A673 (cell line): Measurements from ENCODE around the gene KRT76. TPM values are rescaled to one million over a fixed set of nuclear protein-coding genes. Genes with fewer than 3 reads are reported as not detected.

Experiments used
- BruUV-seq: library from RNA; stranded (reverse); fragments of 400-500 nt; replicated peaks from 2 replicates; lab custom pipeline; 2021; lab: Mats Ljungman, UMichigan
- CTCF ChIA-PET: fragments of 300-600 bp; sonication (Branson Sonifier 250); formaldehyde crosslinking; loops from one replicate; lab custom pipeline; 2022; ENCODE audit warnings: antibody characterized with exemption; lab: Charles Lee
- POLR2A ChIA-PET: fragments of 300-600 bp; sonication (Branson Sonifier 250); formaldehyde crosslinking; loops from one replicate; lab custom pipeline; 2022; ENCODE audit warnings: antibody characterized with exemption; ENCODE audit not compliant: low non-redundant PET; lab: Charles Lee
- DNase-seq: peaks from one replicate; pipeline ENCODE4 v3.0.0-alpha.2; 2015; ENCODE audit warnings: low spot score
- H3K27ac ChIP-seq: fragments of 200-600 bp; sonication (generic); 2 replicates; pipeline ENCODE4 v1.5.1; 2016; ENCODE audit warnings: mixed run types, low read depth, mild to moderate bottlenecking, mixed read lengths, antibody characterized with exemption, low read length; ENCODE audit not compliant: poor library complexity, severe bottlenecking
- H3K27me3 ChIP-seq: fragments of 200-600 bp; sonication (generic); replicated peaks from 2 replicates; pipeline ENCODE4 v1.6.1; 2017; ENCODE audit warnings: mixed run types, low read depth, mild to moderate bottlenecking, mixed read lengths, antibody characterized with exemption, low read length; ENCODE audit not compliant: insufficient read depth, poor library complexity
- H3K36me3 ChIP-seq: fragments of 200-600 bp; sonication (generic); 2 replicates; pipeline ENCODE4 v1.6.1; 2016; ENCODE audit warnings: mixed run types, mild to moderate bottlenecking, mixed read lengths, antibody characterized with exemption, low read length; ENCODE audit not compliant: insufficient read depth, poor library complexity, severe bottlenecking
- H3K4me1 ChIP-seq: fragments of 200-600 bp; sonication (generic); 2 replicates; pipeline ENCODE4 v1.6.1; 2017; ENCODE audit warnings: mixed run types, mild to moderate bottlenecking, mixed read lengths, antibody characterized with exemption, low read length; ENCODE audit not compliant: insufficient read depth, poor library complexity, severe bottlenecking
- H3K4me3 ChIP-seq: fragments of 200-600 bp; sonication (generic); 2 replicates; pipeline ENCODE4 v1.5.1; 2016; ENCODE audit warnings: low read depth, mixed run types, mild to moderate bottlenecking, mixed read lengths, low read length; ENCODE audit not compliant: poor library complexity, severe bottlenecking
- H3K9me3 ChIP-seq: fragments of 200-600 bp; sonication (generic); 2 replicates; pipeline ENCODE4 v1.6.1; 2016; ENCODE audit warnings: mixed run types, low read depth, mild to moderate bottlenecking, mixed read lengths, antibody characterized with exemption, low read length; ENCODE audit not compliant: poor library complexity, severe bottlenecking
- EZH2 ChIP-seq: fragments of 200-600 bp; sonication (generic); IDR thresholded peaks from 2 replicates; pipeline ENCODE4 v1.6.1; 2017; ENCODE audit warnings: borderline replicate concordance, low read depth, mild to moderate bottlenecking, mixed read lengths, antibody characterized with exemption, low read length; ENCODE audit not compliant: poor library complexity, severe bottlenecking
- intact Hi-C: fragments of 100-400 bp; cut with micrococcal nuclease; formaldehyde crosslinking; loops from one replicate; pipeline ENCODE4 v1.10.0; 2022; ENCODE audit not compliant: unreplicated experiment
- total RNA-seq: library from RNA; stranded (reverse); gene quantifications from 2 replicates; pipeline ENCODE4 v1.2.3, GENCODE V29; 2021
- TF ChIP-seq, protein P1 (sequence below): fragments of 300-800, 200-600 bp; sonication (generic); conservative IDR thresholded peaks from 2 replicates; pipeline ENCODE4 v1.5.1; 2017; ENCODE audit warnings: low read depth, mild to moderate bottlenecking, antibody characterized with exemption, low read length, moderate library complexity, mixed read lengths

Gene KRT76
- total RNA-seq, 1 experiment from 2014 or later = not detected

DNA sequence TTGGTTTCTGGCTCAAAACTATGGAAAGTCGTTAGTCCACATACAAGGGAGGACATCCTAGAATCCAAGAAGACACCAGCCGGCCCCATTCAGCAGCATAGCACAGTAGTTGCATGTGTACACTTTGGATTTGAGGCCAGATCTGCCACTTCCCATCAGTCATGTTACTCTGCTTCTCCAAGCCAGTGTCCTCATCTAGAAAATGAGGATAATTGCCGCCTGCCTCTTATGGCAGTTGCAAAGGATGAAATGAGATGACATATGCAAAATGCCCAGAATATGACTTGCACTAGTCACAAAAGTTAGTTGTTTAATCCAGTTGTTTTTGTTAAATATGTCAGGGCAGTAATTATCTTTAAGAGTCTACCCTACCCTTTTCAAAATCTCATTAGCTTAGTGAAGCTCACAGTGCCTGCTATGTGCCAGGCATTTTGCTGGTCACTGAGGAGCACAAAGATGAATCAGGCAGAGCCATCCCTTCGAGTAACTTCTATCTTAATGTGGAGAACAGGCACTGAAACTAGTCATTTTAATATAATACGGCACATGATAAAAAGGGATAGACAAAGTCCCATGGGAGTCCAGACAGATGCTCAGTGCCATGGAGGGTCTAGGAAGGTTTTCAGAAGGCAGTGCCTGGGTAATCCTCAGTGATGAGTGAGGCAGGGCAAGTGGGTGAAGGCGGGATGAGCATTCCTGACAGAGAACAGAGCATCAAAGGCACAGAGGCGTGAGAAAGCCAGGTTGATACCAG is 6.6 kb upstream of the KRT76 start:
- Histone ChIP-seq H3K27ac (no peak overlapping the region), H3K4me1 (no peaks in the 10 kb centered on the region), H3K27me3 (no peaks in the 10 kb centered on the region), H3K36me3 (no peaks in the 10 kb centered on the region), H3K4me3 (no peak overlapping the region), H3K9me3 (no peaks in the 10 kb centered on the region)
- ChIA-PET POLR2A (interaction anchor here (0.6 kb wide), 1 partner anchor 75 kb away, joined by 17 read pairs; no protein-coding TSS in a partner anchor), CTCF (no interaction called here)
- TF ChIP-seq EZH2 = no peak
- TF ChIP-seq, protein P1, sequence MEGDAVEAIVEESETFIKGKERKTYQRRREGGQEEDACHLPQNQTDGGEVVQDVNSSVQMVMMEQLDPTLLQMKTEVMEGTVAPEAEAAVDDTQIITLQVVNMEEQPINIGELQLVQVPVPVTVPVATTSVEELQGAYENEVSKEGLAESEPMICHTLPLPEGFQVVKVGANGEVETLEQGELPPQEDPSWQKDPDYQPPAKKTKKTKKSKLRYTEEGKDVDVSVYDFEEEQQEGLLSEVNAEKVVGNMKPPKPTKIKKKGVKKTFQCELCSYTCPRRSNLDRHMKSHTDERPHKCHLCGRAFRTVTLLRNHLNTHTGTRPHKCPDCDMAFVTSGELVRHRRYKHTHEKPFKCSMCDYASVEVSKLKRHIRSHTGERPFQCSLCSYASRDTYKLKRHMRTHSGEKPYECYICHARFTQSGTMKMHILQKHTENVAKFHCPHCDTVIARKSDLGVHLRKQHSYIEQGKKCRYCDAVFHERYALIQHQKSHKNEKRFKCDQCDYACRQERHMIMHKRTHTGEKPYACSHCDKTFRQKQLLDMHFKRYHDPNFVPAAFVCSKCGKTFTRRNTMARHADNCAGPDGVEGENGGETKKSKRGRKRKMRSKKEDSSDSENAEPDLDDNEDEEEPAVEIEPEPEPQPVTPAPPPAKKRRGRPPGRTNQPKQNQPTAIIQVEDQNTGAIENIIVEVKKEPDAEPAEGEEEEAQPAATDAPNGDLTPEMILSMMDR = no peak
- intact Hi-C loops = no loop called here
- no peak for DNase-seq
- no TSS peak for BruUV-seq

DNA sequence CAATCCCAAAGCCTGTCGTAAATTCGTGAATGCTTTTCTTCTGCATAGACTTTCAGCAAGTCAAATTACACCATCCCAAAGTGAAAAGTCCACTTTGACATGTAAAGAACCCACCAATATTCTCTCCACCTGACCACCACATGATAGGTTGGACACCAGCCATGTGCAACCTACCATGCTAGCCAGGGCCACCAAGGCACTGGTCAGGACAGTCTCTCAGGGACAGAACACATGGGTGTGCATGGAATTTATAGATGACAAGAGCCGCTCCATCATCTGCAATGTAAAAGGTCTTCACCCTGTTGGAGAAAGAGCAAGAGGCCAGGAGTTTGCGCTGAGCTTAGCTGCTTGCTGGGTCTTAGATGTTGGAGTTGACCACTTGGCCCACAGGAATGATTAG is 5.4 kb upstream of the KRT76 start:
- no peak for DNase-seq
- ChIA-PET CTCF (no interaction called here), POLR2A (no interaction called here)
- BruUV-seq = no TSS peak
- no peaks in the 10 kb centered on the region for H3K27me3 ChIP-seq
- no peaks in the 10 kb centered on the region for H3K9me3 ChIP-seq
- H3K4me3 ChIP-seq = no peak overlapping the region
- no peak for TF ChIP-seq EZH2
- TF ChIP-seq, protein P1 = no peak
- no peaks in the 10 kb centered on the region for H3K36me3 ChIP-seq
- H3K27ac ChIP-seq = no peak overlapping the region
- no peaks in the 10 kb centered on the region for H3K4me1 ChIP-seq
- intact Hi-C loops = no loop called here

DNA sequence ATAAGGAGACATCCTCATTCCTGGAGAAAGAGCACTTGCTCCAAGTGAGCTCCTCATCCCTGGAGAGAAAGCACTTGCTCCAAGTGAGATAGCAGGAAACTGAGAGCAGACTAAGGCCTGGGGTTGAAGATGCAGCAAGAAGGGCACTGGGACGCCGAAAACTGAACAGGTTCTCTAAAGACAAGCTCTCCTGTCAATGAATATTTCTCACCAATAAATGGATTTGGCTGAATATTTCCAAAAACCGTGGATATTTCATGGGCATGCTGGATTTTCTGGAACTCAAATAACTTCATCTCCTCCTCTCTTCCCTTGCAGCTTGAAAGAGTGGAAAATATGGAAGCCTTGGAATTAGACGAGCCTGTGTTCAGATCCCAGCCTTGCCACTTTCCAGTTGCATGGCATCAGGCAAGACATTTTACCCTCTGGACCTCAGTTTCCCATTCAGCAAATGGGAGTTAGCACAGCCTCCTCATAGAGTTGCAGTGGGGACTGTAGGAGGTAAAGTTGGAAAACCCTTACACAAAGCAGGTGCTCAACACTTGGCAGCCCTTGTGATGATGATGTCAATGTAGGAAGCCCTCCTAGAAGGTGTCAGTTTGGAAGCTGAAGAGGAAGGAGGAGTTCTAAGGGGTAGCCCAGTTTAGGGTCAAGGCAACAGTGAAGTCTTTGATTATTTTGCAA is 4.4 kb upstream of the KRT76 start:
- no peak overlapping the region for H3K27ac ChIP-seq
- H3K27me3 ChIP-seq = no peaks in the 10 kb centered on the region
- CTCF ChIA-PET = no interaction called here
- H3K36me3 ChIP-seq = no peaks in the 10 kb centered on the region
- DNase-seq = no peak
- POLR2A ChIA-PET = no interaction called here
- BruUV-seq = no TSS peak
- H3K4me1 ChIP-seq = no peaks in the 10 kb centered on the region
- no peak for TF ChIP-seq EZH2
- TF ChIP-seq, protein P1 = no peak
- H3K4me3 ChIP-seq = no peak overlapping the region
- intact Hi-C loops = no loop called here
- H3K9me3 ChIP-seq = no peaks in the 10 kb centered on the region
